SK-MEL-5 (cell line): ENCODE measurements around the gene MAML1. TPM values are rescaled to one million over a fixed set of nuclear protein-coding genes. Genes with fewer than 3 reads are reported as not detected.

Experiments used
- DNase-seq: peaks from one replicate; pipeline ENCODE4 v3.0.0-alpha.2; 2016; ENCODE audit warnings: low read depth, low spot score
- in situ Hi-C: cut with HindIII; loops from 2 replicates; pipeline ENCODE4 v1.10.0; 2016; ENCODE audit warnings: low sequenced_read_pairs, high pct_unique_total_duplicates, low pct_unique_long_range_greater_than_20kb
- total RNA-seq: library from RNA; depleted of rRNA; stranded (reverse); fragments of >200 nt; shearing (Covaris generic); gene quantifications from 2 replicates; pipeline ENCODE4 v1.2.3, GENCODE V29; 2014

The MAML1 gene
- total RNA-seq, 1 experiment from 2014 or later, result 5.1 TPM

DNA sequence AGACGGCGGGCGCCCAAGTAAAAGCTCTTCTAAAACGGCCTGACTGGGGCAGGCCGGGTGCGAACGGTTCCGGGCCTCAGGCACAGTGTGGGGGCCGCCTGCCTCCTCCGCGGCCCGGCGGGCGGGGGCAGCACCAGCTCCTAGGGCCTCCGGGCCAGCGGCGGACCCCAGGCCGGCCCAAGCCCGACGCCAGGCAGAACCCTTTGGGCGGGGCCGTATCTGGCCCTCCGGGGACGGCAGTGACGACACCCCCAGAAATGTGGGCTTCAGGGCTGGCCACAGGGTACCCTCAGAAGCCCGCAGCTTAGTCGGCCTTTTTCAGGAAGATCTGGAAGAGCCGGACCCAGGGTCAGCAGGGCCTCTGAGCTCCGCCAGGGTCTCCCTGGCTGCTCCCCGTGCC, 65.1 kb downstream of the MAML1 start:
- in situ Hi-C loops, result no loop called here
- no peak for DNase-seq

DNA sequence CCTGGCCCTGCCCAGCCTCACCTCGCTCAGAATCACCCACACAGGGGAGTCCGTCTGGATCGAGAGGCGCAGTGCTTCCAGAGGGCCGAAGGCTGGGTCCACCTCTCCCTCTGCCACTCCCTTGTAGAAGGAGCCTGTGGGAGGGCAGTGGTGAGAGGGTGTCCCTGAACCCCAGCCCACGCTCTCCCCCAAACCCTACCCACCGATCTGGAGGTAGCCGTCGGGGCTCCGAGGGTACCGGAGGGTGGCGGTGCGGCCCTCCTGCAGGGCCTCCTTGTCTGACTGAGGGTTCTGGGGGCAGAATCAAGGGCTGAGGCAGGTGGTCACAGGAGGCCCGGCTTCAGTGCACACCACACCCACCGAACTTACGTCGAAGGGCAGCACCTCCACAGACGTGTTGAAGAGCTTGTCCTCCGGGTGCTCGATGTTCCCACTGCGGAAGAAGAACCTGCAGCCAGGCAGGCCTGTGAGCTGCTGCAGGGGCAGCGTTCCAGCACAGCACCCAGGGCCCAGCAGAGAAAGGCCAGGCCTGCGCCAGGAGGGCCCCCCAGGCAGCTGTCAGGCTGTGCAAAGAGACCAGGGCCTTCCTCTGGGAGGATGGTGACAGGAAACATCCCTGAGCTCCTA, 65.6 kb downstream of the MAML1 start:
- no peak for DNase-seq
- in situ Hi-C loops, result no loop called here

DNA sequence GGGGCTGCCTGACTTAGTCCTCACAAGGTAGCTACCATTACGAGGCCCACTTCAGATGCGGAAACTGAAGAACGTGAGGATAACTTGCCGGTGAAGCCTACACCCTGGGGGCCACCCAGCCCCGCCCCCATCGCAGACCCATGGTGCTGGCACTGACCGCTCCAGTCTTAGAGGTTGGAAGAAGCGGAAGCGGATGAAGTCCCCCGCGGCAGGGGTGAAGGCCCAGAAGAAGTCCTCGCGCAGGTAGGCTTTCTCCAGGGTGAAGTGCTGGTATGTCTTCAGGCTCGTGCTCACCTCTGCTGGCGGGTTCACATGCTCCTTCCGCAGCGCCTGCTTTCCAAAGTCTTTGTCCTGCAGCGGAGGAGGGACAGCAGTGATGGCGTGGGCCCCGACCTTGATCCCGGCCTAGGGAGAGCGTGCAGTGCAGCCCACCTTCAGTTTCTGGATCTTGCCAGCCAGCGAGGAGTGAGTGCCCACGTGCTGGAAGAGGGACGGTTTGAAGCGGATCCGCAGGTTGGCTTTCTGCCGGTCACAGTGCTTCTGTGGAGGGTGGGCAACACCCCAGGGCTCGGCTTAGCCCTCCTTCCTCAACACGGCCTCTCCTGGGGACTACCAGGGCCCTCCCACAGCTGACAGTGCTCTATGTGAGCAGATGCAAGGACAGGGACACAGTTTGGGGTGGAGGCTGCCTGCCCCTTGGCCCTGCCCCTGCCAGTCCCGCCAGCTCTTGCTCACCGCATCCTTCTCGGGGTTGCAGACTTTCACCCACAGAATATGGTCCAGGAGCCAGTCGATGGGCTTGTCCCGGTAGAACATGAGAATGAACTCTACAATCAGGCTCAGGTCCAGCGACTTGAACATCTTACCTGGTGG, 66.4 kb downstream of the MAML1 start:
- DNase-seq, result no peak
- in situ Hi-C loops, result no loop called here

DNA sequence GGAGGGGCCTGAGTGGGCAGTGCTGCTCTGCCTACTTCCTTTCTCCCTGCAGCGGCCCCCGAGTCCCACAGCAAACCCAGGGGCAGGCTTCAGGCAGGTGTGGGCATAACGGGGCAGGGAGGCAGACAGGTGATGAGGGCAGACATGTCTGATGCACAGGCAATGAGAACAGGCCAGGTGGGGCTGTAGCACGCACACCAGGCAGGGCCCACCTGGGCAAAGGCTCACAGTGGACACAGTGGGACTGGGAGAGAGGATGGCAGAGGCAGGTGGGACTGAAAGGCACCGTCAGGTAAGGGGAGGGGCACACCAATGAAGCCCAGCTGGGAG, 67.0 kb downstream of the MAML1 start:
- no peak for DNase-seq
- in situ Hi-C loops, result no loop called here

DNA sequence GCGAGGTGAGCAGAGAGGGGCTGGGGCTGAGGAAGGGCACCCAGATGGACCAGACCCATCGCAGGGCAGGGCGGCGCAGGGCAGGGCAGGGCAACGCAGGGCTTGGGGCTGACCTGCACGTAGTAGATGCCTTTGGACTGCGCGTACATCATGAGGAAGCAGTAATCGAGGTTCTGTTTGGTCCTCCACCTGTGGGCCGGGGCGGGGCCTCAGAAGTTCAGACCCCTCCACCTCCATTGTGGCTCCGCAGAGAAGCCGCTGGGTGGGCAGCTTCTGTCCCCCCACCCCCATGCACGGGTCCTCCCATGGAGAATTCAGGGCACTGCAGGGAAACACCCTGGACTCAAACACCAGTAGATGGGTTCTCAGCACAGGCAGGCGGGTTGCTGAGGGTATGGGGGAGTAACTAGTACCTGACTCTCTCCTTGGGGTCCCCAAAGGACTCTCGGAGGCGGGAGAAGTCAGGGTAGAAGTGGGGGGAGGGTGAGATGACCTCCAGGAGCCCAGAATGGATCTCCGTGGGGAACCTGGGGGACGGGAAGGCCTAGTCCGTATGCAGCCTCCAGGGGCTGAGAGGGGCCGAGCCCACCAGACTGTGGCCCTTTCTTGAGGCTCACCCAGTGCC, 67.6 kb downstream of the MAML1 start:
- in situ Hi-C loops, result no loop called here
- DNase-seq, result no peak

DNA sequence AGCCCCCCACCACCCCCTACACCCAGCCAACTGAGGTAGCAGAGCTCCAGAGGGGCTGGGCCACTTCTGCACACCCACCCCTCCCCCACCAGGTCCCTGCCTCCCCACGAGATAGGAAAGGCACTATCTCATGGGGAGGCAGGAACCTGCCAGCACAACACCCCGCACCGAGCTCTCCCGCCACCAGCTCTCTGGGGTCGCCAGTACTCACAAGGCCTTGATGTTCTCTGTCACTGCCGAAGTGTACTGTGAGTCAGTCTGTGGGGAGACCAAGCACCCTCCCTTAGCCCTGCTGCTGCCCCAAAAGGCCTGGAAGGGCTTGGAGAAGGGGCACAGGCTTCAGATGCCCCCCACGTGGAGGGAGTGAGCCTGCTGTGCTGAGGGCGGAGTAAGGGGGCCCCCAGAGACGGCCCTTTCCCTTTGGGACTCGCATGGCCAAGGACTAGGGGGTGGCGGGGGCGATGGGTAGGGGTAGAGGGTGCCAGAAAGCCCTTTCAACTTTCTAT, 68.1 kb downstream of the MAML1 start:
- in situ Hi-C loops, result no loop called here
- DNase-seq, result no peak

DNA sequence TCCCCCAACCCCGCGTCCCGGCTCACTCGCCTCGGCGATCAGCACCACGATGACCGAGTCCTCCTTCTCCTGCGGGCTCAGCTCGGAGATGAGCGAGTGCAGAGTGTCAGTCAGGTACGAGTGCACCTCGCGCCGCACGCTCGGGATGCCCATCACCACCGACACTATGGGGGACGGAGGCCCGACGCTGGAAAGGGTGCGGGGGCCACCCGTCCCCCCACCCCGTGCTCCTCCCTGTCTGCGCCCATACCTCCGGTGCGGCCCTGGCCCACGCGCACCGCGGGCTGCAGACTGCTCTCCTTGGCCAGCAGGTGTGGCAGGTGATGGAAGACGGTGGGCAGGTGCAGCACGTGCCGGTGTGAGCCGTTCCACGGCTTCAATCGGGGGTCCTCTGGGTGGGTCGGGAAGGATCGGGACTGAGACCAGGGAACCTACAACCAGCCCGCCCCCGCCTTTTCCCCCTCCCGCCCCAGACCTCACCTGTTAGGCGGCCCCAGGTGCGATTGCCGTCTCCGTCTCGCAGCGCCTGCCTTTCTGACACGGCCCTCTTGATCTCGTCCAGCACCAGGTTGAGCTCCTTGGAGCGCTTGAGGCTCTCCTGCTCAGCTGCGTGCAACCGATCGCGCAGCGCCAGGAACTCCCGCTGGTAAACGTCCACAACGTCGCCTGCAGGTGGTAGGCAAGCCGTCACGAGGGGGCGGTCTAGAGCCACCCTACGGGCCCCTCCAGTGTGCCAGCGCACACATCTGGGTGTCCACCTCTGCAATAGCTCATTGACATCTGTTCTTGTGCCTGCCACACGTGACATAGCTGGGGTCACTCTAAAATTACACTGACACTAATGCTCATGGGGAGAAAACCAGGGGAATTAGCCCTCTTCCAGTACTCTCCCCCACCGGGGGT, 68.9 kb downstream of the MAML1 start:
- peak; percentile 72 for DNase-seq
- in situ Hi-C loops, result no loop called here

DNA sequence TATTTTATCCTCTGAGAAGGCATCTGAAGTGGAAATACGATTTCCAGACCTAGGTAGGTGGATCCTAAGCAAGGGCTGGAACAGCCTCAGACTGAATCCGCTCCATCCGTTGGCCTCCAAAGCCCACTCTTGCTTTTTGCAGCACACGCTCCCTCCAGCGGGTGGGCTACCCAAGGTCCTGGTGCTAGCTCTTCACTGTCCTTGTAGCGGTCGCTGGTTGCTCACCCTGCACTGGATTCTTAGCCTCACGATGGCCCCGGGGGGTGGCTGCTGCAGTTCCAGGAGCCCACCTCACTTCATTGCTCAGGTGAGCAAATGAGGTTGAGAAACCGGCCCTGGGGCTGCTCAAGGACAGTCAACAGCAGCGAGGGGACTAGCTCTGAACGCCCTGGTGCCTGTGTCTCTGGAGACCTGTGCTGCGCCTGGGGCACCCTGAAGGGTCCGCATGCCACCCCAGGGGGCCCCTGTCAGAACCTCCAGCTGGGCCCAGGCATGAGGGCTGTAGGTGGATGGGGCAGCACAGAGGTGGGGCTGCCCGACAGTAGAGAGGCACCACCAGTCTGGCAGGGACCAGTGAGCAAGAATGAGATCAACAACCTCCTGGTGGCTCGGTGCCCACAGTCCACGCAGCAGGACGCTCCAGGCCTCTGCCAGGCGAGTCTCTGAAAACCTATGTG, 69.7 kb downstream of the MAML1 start:
- no peak for DNase-seq
- in situ Hi-C loops, result no loop called here

DNA sequence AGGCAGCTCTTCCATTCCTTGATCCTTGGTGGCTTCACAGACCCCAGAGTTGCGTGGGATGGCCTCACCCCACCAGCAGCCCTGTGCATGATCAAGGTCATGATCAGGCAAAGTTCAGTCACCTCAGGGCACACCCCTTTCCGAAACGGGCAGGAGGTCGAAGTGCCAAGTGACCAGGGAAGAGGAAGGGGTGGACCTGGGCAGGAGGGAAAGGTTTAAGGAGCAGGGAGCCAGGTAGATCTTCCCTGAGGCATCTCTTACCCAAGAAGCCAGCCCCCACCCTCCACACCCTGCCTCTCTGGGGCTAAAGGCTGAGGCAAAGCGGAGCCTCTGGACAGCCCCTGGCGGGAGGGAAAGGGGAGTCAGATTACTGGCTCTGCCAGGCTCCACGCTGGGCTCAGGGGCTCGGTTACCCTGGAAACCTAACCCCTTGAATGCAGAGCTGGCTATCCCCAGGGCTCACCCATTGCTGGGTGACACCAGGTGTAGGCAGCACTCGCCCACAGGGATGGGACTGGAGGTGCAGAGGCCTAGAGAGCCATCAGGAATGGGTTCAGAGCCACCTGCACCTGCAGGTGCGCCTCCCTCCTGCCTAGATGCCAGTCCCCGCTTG, 70.4 kb downstream of the MAML1 start:
- in situ Hi-C loops, result no loop called here
- DNase-seq, result no peak

DNA sequence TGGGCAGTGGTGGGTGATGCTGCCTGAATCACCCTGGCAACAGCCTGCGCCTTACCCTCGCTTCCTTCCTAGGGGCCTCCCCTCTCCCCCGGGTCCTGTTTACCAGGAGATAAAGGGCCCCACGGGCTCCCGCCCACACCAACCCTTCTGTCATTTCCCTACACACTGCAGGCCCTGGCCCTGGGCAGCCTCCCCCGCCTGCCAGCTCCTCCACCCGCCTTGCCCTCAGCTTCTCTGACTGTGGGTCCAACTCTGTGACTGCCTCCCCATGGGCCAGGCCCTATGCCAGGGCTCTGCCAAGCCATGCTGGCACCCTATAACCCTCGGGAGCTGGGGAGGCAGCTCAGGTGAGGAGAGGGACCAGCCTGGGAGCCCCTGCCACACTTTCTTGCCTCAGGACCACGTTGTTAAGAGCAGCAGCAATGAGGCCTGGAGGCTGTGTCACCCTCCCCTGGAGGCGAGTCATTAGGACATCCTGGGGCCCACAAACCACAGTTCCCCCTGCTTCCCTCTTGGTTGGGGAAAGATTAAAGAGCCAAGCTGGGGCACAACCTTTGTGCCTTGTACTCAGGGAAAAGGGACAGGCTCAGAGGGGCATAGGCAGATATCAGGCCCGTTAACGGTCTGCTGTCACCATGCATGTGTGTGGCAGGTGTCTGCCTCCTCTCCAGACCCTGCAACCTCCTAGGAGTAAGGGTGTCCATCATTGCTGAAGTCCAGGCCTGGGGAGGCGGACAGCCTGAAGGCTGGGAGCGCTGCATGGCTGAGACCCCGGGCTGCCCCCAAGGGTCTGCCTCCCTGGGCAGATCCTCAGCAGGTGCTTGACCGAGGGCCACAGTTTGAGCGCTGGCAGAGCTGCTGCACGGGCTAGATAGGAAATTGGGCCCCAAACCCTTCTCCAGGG, 71.3 kb downstream of the MAML1 start:
- in situ Hi-C loops, result no loop called here
- DNase-seq, result no peak

DNA sequence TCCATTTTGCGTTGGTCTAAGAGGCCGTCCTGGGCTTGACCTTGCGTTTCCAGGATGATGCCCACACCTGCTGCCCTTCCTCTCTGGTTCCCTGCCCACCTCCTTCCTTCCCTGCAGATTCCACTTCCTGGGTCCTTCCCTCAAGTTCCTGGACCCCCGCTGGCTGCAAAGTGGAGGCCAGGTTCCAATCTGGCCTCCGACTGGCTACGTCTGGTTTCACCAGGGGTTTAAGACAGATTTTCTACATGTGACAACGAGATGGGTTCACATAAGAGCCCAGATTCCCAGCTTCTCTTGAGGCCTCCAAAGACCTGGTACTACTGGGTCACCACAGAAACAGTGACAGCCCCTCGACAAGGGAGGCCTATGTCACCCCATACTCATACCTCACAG, 71.9 kb downstream of the MAML1 start:
- DNase-seq, result no peak
- in situ Hi-C loops, result no loop called here

DNA sequence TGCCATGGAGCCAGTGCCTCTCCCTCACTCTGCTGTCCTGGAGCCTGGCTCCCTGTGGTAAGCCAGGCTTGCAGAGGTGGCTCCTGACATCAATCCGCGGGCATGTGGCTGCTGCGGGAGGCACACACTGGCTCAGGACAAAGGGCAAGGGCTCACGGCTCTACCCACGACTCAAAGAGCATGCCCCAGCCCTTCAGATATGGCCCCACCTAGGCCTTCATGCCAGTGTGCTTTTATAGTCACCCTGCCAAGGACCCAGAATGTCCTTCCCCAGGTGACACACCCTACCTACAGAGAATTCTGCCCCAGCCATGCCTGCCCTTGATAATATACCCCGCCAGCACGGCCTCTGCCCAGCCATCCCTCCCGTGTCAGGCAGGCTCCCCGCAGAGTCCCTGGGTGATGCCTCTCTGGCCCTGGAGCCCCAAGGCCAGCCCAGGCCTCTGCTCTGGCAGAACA, 72.5 kb downstream of the MAML1 start:
- in situ Hi-C loops, result no loop called here
- DNase-seq, result no peak

DNA sequence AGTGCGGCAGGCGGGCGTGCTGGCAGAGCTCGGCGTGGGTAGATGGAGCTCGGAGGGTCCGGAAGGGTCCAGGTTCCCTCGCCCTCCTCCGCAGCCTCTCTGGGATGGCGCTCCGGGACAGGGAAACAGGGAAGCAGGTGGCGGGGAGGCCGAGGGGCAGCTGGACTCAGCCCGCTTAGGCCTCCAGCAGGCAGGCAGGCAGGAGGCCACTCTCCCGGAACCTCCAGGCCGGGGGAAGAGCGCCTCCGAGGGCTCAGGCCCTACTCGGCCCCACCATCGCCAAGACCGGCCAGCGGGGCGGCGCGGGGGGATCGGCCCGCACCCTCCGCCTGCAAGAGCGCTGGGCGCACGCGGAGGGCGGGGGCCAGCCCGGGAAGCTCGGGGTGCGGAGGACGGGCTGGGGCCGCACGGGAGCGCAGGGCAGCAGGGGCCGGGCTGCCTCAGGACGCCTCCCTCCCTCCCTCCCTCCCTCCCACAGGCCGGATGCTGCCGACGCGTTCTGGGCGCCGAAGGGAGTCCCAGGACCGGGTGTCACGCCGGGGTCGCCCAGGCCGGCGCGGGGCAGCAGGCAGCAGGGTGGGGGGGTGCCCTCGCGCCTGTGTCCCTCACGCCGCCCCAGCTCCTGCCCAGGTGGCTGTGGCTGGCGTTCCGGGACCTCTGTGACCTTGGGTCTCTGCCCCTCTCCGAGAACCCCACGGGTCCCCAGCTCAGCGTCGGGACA, 73.1 kb downstream of the MAML1 start:
- no peak for DNase-seq
- in situ Hi-C loops, result no loop called here

DNA sequence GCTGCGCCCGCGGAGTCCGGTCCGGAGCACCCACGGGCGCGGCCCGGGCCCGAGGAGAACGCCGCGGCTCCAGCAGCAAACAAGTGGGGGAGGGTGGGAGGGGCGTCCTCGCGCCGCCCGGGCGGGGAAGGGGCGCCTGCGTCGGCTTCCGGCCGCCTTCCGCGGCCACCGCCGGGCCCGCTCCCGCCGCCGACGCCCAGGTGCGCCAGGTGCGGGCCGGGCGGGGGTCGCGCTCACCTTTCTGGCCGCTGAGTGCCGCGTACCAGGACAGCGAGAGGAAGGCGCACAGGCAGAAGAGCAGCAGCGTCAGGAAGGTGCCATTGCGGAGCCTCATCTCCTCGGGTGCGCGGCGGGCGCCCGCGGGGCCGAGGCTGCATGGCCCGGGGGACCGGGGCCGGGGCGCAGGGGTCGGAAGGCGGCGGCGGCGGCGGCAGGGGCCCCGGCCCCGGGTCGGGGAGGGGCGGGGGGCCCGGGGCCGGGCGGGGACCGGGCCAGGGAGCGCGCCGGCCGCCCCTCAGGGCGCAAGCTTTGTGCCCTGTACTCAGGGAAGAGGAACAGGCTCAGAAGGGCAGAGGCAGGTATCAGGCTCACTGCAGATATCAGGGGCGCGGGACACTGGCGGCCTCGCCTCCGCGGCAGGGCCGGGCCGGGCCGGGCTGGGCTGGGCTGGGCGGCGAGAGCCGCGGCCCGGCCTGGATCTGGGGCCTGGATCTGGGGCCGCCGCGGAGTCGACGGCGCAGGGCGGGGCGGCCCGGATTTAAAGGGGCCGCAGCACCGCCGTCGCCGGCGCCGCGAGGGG, 73.8 kb downstream of the MAML1 start, which contains the start of gene MGAT4B:
TSS of gene MGAT4B (minus strand) at position 617 of the 799 bp plus-strand sequence. CDS start at position 334, 283 bp downstream.
- in situ Hi-C loops, result no loop called here
- peak; percentile 56 for DNase-seq
